Measurements from ENCODE around the gene SLC9A9. TPM values are rescaled to one million over a fixed set of nuclear protein-coding genes. Genes with fewer than 3 reads are reported as not detected.

The SLC9A9 gene
- total RNA-seq, 1 donor from 2014 or later = 3.5 TPM

DNA sequence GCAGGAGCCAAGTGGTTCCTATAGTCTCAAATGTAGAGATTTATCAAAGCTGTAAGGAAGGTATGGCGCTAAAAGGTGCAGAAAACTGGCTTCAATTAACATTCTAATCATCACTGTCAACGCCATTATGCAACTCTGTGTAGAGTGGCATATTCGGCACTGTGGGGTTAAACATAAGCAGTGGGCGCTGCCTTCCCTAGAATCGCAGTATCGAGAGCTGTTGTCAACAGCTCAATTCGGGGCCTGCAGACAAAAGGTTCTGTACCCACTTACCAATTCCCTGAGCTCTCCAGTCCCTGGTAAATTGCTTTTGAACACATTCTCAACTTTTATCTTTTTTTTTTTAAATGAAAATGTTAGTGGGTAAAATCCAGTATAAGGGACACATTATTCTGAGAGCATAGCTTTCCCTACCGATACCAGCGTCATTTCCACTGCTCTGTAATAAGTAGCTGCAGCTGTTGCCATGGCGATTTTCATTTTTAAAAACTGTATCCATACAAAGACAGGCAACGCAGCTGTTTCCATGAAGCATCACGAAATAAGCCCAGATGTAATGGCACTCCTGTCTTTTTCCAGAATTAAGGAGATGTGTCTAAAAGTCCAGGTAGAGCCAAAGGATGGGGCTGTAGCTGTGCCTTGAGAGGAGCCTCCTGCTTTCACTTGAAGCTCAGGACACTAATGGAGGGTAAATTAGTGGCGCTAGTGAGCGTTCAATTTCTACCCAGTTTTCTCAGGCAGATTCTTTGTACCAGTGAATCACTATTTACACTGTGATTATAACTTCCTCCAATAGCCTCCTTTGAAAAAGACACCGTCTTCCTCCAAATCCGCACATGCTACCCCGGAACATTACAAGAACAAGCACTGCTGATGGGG is 250.3 kb downstream of the SLC9A9 start:
- H3K36me3 Mint-ChIP-seq (ENCODE audit: unreplicated experiment) = no peaks in the 10 kb centered on the region
- TF ChIP-seq, protein P1, sequence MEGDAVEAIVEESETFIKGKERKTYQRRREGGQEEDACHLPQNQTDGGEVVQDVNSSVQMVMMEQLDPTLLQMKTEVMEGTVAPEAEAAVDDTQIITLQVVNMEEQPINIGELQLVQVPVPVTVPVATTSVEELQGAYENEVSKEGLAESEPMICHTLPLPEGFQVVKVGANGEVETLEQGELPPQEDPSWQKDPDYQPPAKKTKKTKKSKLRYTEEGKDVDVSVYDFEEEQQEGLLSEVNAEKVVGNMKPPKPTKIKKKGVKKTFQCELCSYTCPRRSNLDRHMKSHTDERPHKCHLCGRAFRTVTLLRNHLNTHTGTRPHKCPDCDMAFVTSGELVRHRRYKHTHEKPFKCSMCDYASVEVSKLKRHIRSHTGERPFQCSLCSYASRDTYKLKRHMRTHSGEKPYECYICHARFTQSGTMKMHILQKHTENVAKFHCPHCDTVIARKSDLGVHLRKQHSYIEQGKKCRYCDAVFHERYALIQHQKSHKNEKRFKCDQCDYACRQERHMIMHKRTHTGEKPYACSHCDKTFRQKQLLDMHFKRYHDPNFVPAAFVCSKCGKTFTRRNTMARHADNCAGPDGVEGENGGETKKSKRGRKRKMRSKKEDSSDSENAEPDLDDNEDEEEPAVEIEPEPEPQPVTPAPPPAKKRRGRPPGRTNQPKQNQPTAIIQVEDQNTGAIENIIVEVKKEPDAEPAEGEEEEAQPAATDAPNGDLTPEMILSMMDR (IDR thresholded peaks at IDR 0.05) = no peak
- no peak for DNase-seq (ENCODE audit: extremely low spot score, unreplicated experiment)
- no peaks in the 10 kb centered on the region for H3K27me3 Mint-ChIP-seq (ENCODE audit: unreplicated experiment)
- H3K4me3 Mint-ChIP-seq (ENCODE audit: unreplicated experiment) = no peak overlapping the region
- peaks cover 15% of the 10 kb centered on the region for H3K4me1 Mint-ChIP-seq (ENCODE audit: unreplicated experiment)
- H3K27ac Mint-ChIP-seq (ENCODE audit: unreplicated experiment) = no peak overlapping the region
- H3K9me3 Mint-ChIP-seq (ENCODE audit: unreplicated experiment) = no peaks in the 10 kb centered on the region

- TF ChIP-seq, protein P1 (IDR thresholded peaks at IDR 0.05) = no peak
- no peak for DNase-seq (ENCODE audit: extremely low spot score, unreplicated experiment)
- Mint-ChIP-seq H3K27me3 (ENCODE audit: unreplicated experiment) (no peaks in the 10 kb centered on the region), H3K36me3 (ENCODE audit: unreplicated experiment) (no peaks in the 10 kb centered on the region), H3K9me3 (ENCODE audit: unreplicated experiment) (no peaks in the 10 kb centered on the region), H3K27ac (ENCODE audit: unreplicated experiment) (no peak overlapping the region), H3K4me1 (ENCODE audit: unreplicated experiment) (peaks cover 15% of the 10 kb centered on the region), H3K4me3 (ENCODE audit: unreplicated experiment) (no peak overlapping the region)
Measured at GRCh38 chr3:143596957-143597642, 251.2 kb downstream of the SLC9A9 start.

DNA sequence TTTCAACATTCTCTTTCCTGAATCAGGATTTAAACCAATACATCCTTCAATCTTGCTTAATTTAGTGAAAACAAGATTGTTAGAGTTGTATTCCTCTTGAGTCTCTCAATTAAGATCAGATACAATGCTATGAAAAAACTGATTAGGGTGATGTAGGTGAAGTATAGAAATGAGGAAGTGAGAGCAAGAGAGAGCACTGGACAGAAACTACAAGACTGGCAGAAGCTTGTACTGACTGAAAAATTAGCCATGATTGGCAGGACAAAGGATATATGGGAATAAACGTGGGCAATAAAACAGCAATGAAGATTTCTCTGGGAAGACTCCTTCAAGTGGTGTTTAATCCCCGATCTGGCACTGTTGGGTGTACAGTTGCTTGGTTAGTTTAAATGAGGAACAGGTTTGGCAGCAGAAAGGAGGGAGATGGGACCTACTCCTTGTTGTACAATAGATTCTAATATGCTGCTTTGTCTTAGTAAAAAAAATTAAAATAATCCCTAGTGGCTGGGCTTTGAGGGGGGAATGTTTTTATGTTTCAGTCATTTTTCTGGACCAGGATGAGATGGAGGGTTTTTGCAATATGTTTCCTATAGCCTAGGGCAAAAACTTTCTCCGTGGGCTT is 252.7 kb downstream of the SLC9A9 start:
- H3K9me3 Mint-ChIP-seq (ENCODE audit: unreplicated experiment) = no peaks in the 10 kb centered on the region
- peaks cover 7% of the 10 kb centered on the region for H3K4me1 Mint-ChIP-seq (ENCODE audit: unreplicated experiment)
- no peak for DNase-seq (ENCODE audit: extremely low spot score, unreplicated experiment)
- H3K36me3 Mint-ChIP-seq (ENCODE audit: unreplicated experiment) = no peaks in the 10 kb centered on the region
- no peak overlapping the region for H3K4me3 Mint-ChIP-seq (ENCODE audit: unreplicated experiment)
- H3K27me3 Mint-ChIP-seq (ENCODE audit: unreplicated experiment) = no peaks in the 10 kb centered on the region
- H3K27ac Mint-ChIP-seq (ENCODE audit: unreplicated experiment) = no peak overlapping the region
- TF ChIP-seq, protein P1 (IDR thresholded peaks at IDR 0.05) = no peak

GRCh38 chr3:143594206-143594605 is 254.1 kb downstream of the SLC9A9 start:
- Mint-ChIP-seq H3K4me1 (ENCODE audit: unreplicated experiment) (peaks cover 6% of the 10 kb centered on the region), H3K9me3 (ENCODE audit: unreplicated experiment) (no peaks in the 10 kb centered on the region), H3K36me3 (ENCODE audit: unreplicated experiment) (no peaks in the 10 kb centered on the region), H3K27ac (ENCODE audit: unreplicated experiment) (no peak overlapping the region), H3K4me3 (ENCODE audit: unreplicated experiment) (no peak overlapping the region), H3K27me3 (ENCODE audit: unreplicated experiment) (no peaks in the 10 kb centered on the region)
- DNase-seq (ENCODE audit: extremely low spot score, unreplicated experiment) = no peak
- TF ChIP-seq, protein P1 (IDR thresholded peaks at IDR 0.05) = no peak

GRCh38 chr3:143590660-143591059 is 257.6 kb downstream of the SLC9A9 start:
- Mint-ChIP-seq H3K4me1 (ENCODE audit: unreplicated experiment) (peaks cover 3% of the 10 kb centered on the region), H3K4me3 (ENCODE audit: unreplicated experiment) (no peak overlapping the region), H3K36me3 (ENCODE audit: unreplicated experiment) (no peaks in the 10 kb centered on the region), H3K27me3 (ENCODE audit: unreplicated experiment) (no peaks in the 10 kb centered on the region), H3K9me3 (ENCODE audit: unreplicated experiment) (no peaks in the 10 kb centered on the region), H3K27ac (ENCODE audit: unreplicated experiment) (no peak overlapping the region)
- DNase-seq (ENCODE audit: extremely low spot score, unreplicated experiment) = no peak
- TF ChIP-seq, protein P1 (IDR thresholded peaks at IDR 0.05) = no peak

Measured in osteocyte (in vitro differentiated cells).